GM12801 (cell line): ENCODE data around the gene CD247.

ENCODE experiments used
- TF ChIP-seq, protein P1 (sequence below): IDR thresholded peaks from one replicate; pipeline ENCODE4 v1.5.1; 2011; ENCODE audit warnings: control low read depth; ENCODE audit not compliant: insufficient read length; ENCODE audit errors: extremely low read depth

CD247 gene

DNA sequence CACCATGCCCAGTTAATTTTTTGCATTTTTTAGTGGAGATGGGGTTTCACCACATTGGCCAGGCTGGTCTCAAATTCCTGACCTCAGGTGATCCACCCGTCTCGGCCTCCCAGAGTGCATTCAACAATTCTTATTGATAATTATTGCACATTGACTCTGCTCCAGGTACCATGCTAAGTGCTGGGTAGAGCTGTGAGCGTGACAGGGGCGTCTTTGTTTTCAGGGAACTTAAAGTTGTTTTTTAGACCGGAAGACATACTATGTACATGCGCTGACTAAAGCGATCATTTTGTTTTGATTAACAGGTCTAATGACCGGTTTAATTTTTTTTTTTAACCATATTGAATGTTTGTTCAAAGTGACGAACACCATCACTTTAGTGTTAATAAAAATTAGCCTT, 4.0 kb downstream of the CD247 start:
- TF ChIP-seq, protein P1, sequence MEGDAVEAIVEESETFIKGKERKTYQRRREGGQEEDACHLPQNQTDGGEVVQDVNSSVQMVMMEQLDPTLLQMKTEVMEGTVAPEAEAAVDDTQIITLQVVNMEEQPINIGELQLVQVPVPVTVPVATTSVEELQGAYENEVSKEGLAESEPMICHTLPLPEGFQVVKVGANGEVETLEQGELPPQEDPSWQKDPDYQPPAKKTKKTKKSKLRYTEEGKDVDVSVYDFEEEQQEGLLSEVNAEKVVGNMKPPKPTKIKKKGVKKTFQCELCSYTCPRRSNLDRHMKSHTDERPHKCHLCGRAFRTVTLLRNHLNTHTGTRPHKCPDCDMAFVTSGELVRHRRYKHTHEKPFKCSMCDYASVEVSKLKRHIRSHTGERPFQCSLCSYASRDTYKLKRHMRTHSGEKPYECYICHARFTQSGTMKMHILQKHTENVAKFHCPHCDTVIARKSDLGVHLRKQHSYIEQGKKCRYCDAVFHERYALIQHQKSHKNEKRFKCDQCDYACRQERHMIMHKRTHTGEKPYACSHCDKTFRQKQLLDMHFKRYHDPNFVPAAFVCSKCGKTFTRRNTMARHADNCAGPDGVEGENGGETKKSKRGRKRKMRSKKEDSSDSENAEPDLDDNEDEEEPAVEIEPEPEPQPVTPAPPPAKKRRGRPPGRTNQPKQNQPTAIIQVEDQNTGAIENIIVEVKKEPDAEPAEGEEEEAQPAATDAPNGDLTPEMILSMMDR = no peak

DNA sequence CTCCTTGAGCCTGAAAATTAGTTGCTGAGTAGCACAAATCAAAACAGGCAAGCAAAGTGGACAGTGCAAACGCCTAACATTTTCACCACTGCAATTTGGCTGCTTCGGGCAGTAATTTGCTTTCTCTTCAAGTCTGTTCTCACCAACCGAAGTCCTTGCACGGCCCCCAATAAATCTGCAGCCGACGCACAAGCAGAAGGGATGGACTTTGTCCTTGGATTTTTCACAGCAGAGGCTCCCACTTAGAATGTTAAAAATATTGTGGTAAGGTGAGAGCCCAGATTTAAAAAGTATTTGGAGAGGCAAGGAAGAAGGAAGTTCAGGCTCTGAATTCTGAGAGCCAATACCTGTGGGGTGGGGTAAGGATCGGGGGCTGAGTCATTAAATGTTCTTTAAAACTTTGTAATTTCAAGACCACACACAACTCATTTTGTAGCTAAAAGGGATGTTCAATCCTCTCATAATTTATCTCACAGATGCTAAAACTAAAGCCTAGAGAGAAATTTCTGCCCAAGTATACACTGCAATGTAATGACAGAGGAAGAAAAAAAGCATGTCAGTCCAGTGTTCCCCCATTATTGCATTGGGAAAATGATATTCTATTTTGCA, 6.2 kb downstream of the CD247 start:
- TF ChIP-seq, protein P1 = no peak

DNA sequence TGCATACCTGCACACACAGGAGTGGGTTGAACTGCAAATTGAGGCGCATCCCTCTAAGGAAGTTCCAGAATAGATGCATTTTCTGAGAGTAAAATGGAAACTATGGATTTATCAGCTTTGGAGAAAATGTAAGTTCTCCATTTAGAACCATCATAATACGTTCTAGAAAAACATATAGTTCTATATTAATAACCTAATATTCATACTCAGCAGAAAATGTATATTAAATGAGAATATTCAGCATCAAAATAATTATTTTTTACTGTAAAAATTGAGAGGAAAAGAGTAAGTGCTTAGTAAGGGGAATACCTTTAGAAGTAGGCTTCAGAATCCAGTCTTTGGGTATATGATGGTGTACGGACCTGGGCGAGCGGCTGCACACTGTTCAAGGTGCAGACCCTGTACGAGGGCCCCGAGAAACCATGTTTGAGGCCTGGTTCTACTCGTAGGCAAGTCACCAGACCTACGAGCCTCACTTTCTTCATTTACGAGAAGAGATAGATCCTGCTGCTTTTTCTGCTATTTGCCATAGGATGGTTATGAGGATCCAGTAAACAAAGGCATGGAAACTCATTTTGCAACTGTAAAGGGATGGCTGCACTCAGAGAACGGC, 6.8 kb downstream of the CD247 start:
- TF ChIP-seq, protein P1 = no peak

DNA sequence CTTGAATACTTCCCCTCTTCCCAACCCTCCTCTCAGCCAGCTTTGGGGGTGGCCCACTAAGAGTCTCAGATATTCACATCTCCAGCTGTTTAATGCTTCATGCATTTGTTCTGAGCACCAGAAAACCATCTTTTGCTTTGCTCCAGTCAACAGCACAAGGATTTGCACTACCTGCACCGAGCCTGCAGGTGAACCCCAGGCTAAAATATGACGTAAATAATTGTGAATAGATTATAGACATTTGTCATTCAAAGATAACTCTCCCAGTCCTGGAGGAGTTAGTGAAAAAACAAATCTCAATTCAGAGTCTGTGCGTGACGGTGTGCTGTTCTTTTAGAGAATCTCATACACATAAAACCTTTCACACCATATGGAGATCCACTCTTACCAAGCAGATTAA, 7.4 kb downstream of the CD247 start:
- TF ChIP-seq, protein P1 = no peak

DNA sequence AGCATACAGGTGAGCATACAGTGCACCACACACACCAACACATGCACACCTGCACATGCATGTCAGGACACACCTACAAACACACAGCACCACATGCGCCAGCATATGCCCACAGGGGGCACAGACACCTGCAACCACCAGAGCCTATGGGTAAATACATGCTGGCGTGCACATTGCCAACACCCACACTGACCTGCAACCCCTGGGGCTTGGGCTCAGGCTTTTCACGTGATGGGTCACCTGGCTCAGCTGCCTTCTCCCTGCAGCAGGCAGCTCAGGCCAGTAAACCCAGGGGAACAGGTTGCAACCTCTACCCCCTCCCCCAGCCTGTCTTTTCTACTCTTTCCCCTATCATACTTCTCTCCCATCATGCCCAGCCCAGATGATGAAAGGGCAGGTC, 8.1 kb downstream of the CD247 start:
- TF ChIP-seq, protein P1 = no peak

DNA sequence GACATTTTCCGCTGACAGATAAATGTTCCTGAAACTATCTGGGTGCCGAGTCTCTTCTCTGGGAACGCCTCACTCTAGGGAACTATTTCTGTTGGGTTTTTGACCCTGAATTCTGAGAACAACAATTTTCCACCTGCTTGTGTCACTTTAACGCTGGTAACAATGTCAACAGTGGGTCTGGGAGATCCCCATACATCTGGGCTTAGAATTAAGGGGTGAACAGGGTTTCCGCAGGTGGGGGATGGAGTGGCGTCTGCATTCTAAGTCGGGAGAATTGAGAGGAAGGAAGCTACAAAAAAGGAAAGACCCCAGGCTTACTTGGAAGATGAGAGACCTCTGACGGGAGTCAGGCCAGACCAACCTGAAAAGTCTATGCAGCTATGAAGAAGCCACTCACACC, 8.7 kb downstream of the CD247 start:
- TF ChIP-seq, protein P1 = no peak

DNA sequence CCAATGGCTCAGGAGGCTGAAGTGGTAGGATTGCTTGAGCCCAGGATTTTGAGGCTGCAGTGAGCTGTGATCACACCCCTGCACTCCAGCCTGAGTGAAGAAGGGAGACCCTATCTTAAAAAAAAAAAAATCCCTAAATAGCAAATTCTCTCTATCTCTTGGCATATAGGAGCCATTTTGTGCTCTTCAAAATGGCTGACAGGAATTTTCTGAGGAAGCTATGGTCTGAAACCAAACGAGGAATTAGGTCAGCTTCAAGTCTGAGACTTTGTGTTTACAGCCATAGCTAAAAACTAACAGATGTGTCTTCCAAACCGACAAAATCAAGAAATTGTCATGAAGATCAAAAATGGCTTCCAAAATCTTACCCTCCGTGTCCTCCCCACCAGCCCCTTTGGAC, 10.6 kb downstream of the CD247 start:
- TF ChIP-seq, protein P1 = no peak

DNA sequence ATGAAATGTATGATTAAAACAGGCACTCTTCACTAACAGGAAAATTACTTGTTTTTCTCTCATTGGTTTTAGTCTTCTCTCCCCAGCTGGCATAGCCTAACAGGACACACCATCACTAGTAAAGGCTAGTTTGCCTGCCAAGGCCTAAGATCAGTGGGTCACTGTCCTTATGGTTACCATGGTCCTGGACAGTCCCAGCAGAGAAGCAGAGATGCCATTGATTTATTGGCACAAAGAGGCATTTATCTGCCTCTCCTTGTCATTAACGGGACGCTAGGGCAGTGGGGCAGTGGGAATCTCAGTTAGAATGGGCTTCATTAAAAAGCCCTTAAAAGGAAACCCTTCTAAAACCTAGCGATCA, 13.9 kb downstream of the CD247 start:
- TF ChIP-seq, protein P1 = no peak
